MCF 10A (cell line): Measurements from ENCODE around the gene GNB4. TPM values are rescaled to one million over a fixed set of nuclear protein-coding genes. Genes with fewer than 3 reads are reported as not detected.

Experiments used
- BruUV-seq: library from RNA; stranded (reverse); fragments of 400-500 nt; replicated peaks from 2 replicates; lab custom pipeline; 2021; lab: Mats Ljungman, UMichigan
- CTCF ChIA-PET: fragments of 300-600 bp; sonication (Branson Sonifier 250); formaldehyde crosslinking; extraction: SDS; loops from one replicate; lab custom pipeline; 2021; ENCODE audit warnings: antibody characterized with exemption, inconsistent platforms; lab: Yijun Ruan, JAX
- POLR2A ChIA-PET: fragments of 300-600, 350-650 bp; sonication (Branson Sonifier 250); formaldehyde crosslinking; extraction: SDS; loops from one replicate; lab custom pipeline; 2020; ENCODE audit warnings: antibody characterized with exemption, inconsistent platforms; lab: Yijun Ruan, JAX
- DNase-seq: peaks from one replicate; pipeline ENCODE4 v3.0.0-alpha.2; 2018; ENCODE audit not compliant: unreplicated experiment
- H3K27ac Mint-ChIP-seq: one replicate; pipeline ENCODE4 v1.8.0; 2022; ENCODE audit warnings: mild to moderate bottlenecking, low read depth, mixed read lengths; ENCODE audit not compliant: unreplicated experiment
- H3K27me3 Mint-ChIP-seq: one replicate; pipeline ENCODE4 v1.8.0; 2022; ENCODE audit warnings: mixed read lengths; ENCODE audit not compliant: insufficient read depth, unreplicated experiment
- H3K36me3 Mint-ChIP-seq: one replicate; pipeline ENCODE4 v1.8.0; 2022; ENCODE audit warnings: mild to moderate bottlenecking, moderate library complexity, mixed read lengths; ENCODE audit not compliant: insufficient read depth, unreplicated experiment
- H3K4me1 Mint-ChIP-seq: one replicate; pipeline ENCODE4 v1.8.0; 2022; ENCODE audit warnings: mixed read lengths; ENCODE audit not compliant: insufficient read depth, unreplicated experiment
- H3K4me3 Mint-ChIP-seq: one replicate; pipeline ENCODE4 v1.8.0; 2022; ENCODE audit warnings: mild to moderate bottlenecking, moderate library complexity, mixed read lengths; ENCODE audit not compliant: unreplicated experiment
- H3K9me3 Mint-ChIP-seq: one replicate; pipeline ENCODE4 v1.8.0; 2022; ENCODE audit warnings: mixed read lengths; ENCODE audit not compliant: unreplicated experiment
- CTCF ChIP-seq: fragments of 200-600 bp; IDR thresholded peaks from one replicate; pipeline ENCODE4 v1.8.0; 2022; ENCODE audit warnings: antibody characterized with exemption, mild to moderate bottlenecking; ENCODE audit not compliant: unreplicated experiment
- intact Hi-C: fragments of 100-400 bp; cut with micrococcal nuclease; formaldehyde crosslinking; loops from 2 replicates; pipeline ENCODE4 v1.14.1; 2022
- total RNA-seq: library from RNA; stranded (reverse); gene quantifications from 2 replicates; pipeline ENCODE4 v1.2.3, GENCODE V29; 2022

The GNB4 gene
- total RNA-seq, 1 experiment from 2014 or later, result 20.8 TPM

GRCh38 chr3:179436517-179436916 is 14.8 kb downstream of the GNB4 start:
- ChIA-PET POLR2A (no interaction called here), CTCF (interaction anchor here (0.9 kb wide), 1 partner anchor 122 kb away, joined by 4 read pairs; no protein-coding TSS in a partner anchor)
- Mint-ChIP-seq H3K36me3 (no peaks in the 10 kb centered on the region), H3K27me3 (no peaks in the 10 kb centered on the region), H3K4me1 (peaks cover 19% of the 10 kb centered on the region), H3K27ac (no peak overlapping the region), H3K4me3 (no peak overlapping the region), H3K9me3 (no peaks in the 10 kb centered on the region)
- intact Hi-C loops, result no loop called here
- TF ChIP-seq CTCF, result no peak
- no TSS peak for BruUV-seq
- no peak for DNase-seq

- H3K36me3 Mint-ChIP-seq, result no peaks in the 10 kb centered on the region
- H3K27ac Mint-ChIP-seq, result no peak overlapping the region
- no peak for TF ChIP-seq CTCF
- POLR2A ChIA-PET, result no interaction called here
- no peak overlapping the region for H3K4me3 Mint-ChIP-seq
- H3K27me3 Mint-ChIP-seq, result no peaks in the 10 kb centered on the region
- intact Hi-C loops, result no loop called here
- no peaks in the 10 kb centered on the region for H3K9me3 Mint-ChIP-seq
- CTCF ChIA-PET, result interaction anchor here (0.6 to 1.8 kb wide), 4 partner anchors 11 to 114 kb away, joined by 3 to 5 read pairs (median 4); no protein-coding TSS in a partner anchor
- no peak for DNase-seq
- H3K4me1 Mint-ChIP-seq, result peaks cover 30% of the 10 kb centered on the region
- BruUV-seq, result no TSS peak
These were observed 18.8 kb downstream of the GNB4 start for GRCh38 chr3:179432451-179432850.

- intact Hi-C loops, result no loop called here
- TF ChIP-seq CTCF, result no peak
These were observed 19.2 kb downstream of the GNB4 start for GRCh38 chr3:179432021-179432420.

GRCh38 chr3:179430277-179430870 is 20.9 kb downstream of the GNB4 start:
- Mint-ChIP-seq H3K27me3 (no peaks in the 10 kb centered on the region), H3K9me3 (no peaks in the 10 kb centered on the region), H3K36me3 (peaks cover 7% of the 10 kb centered on the region), H3K4me3 (no peak overlapping the region), H3K27ac (no peak overlapping the region), H3K4me1 (peaks cover 30% of the 10 kb centered on the region)
- TF ChIP-seq CTCF, result no peak
- ChIA-PET POLR2A (interaction anchor here (0.6 to 1.1 kb wide), 4 partner anchors 10 to 723 kb away, joined by 3 to 5 read pairs (median 3); partner anchors contain the start of gene GNB4), CTCF (interaction anchor here (0.7 to 1.8 kb wide), 5 partner anchors 9 to 127 kb away, joined by 3 to 6 read pairs (median 4); no protein-coding TSS in a partner anchor)
- DNase-seq, result no peak
- BruUV-seq, result no TSS peak
- intact Hi-C loops, result no loop called here

More at GRCh38 chr3:179432021-179432420, 19.2 kb downstream of the GNB4 start:
- no peak for DNase-seq
- no TSS peak for BruUV-seq
- ChIA-PET POLR2A (interaction anchor here (1.1 to 1.2 kb wide), 2 partner anchors 17 to 117 kb away, joined by 3 read pairs; no protein-coding TSS in a partner anchor), CTCF (interaction anchor here (0.6 to 1.8 kb wide), 7 partner anchors 10 to 114 kb away, joined by 3 to 5 read pairs (median 3); no protein-coding TSS in a partner anchor)
- no peak overlapping the region for H3K4me3 Mint-ChIP-seq
- H3K36me3 Mint-ChIP-seq, result peaks cover 3% of the 10 kb centered on the region
- peaks cover 30% of the 10 kb centered on the region for H3K4me1 Mint-ChIP-seq
- H3K27me3 Mint-ChIP-seq, result no peaks in the 10 kb centered on the region
- no peaks in the 10 kb centered on the region for H3K9me3 Mint-ChIP-seq
- H3K27ac Mint-ChIP-seq, result no peak overlapping the region
